BJ (cell line): Measurements from ENCODE around the gene DMBX1. TPM values are rescaled to one million over a fixed set of nuclear protein-coding genes. Genes with fewer than 3 reads are reported as not detected.

Experiments used
- CTCF ChIA-PET: fragments of 350-600 bp; formaldehyde crosslinking; extraction: SDS; loops from one replicate; lab custom pipeline; 2021; ENCODE audit warnings: antibody characterized with exemption, inconsistent platforms; lab: Yijun Ruan, JAX
- POLR2A ChIA-PET: fragments of 300-600 bp; sonication (Branson Sonifier 250); formaldehyde crosslinking; extraction: SDS; loops from one replicate; lab custom pipeline; 2021; ENCODE audit warnings: antibody characterized with exemption; lab: Charles Lee
- DNase-seq: peaks from one replicate; pipeline ENCODE4 v3.0.0-alpha.2; 2011; ENCODE audit warnings: low read depth
- H3K27me3 ChIP-seq: 2 replicates; pipeline ENCODE4 v1.6.0; 2011; ENCODE audit warnings: low read length; ENCODE audit not compliant: control insufficient read depth, insufficient read depth
- H3K36me3 ChIP-seq: 2 replicates; pipeline ENCODE4 v1.5.1; 2011; ENCODE audit warnings: low read length; ENCODE audit not compliant: control insufficient read depth, insufficient read depth
- H3K4me3 ChIP-seq: 2 replicates; pipeline ENCODE4 v1.5.1; 2011; ENCODE audit warnings: low read depth, mild to moderate bottlenecking, control low read depth, low read length
- CTCF ChIP-seq: IDR thresholded peaks from 2 replicates; pipeline ENCODE4 v1.5.1; 2011; ENCODE audit warnings: low read depth, mild to moderate bottlenecking, control low read depth, inconsistent platforms, low read length, moderate library complexity; ENCODE audit not compliant: insufficient read depth
- polyA plus RNA-seq: library from polyadenylated mRNA; depleted of rRNA; stranded (reverse); fragments of >200 nt; gene quantifications from 2 replicates; pipeline ENCODE4 v1.2.3, GENCODE V29; 2011

DMBX1 gene
- polyA plus RNA-seq, 1 experiment: not detected

- ChIA-PET CTCF (interaction anchor here (1.4 kb wide), 1 partner anchor 30 kb away, joined by 4 read pairs; no protein-coding TSS in a partner anchor), POLR2A (no interaction called here)
- no peak for DNase-seq
- no peak overlapping the region for H3K4me3 ChIP-seq
- H3K27me3 ChIP-seq: peaks cover 39% of the 10 kb centered on the region
- no peaks in the 10 kb centered on the region for H3K36me3 ChIP-seq
- no peak for TF ChIP-seq CTCF
Measured at GRCh38 chr1:46497020-46497419, 7.4 kb downstream of the DMBX1 start.

DNA sequence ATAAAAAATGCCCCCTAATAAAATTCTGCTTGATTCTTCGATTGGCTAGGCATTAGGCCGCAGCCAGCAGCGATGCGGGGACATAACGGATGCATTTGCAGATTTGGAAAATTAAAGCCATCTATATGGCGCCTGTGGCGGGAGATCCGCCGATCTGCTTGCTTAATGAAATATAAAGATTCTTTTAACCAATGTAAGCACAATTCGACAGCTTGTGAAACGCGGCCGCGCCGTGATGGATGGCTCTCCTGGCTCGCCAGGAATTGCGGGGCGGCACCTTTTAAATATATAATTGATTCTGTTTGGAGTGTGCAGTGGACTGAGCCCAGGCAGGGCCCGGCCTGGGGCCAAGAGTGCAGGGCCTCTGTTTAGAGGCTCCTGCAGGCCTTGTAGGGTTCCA, 8.0 kb downstream of the DMBX1 start:
- Histone ChIP-seq H3K4me3 (no peak overlapping the region), H3K36me3 (no peaks in the 10 kb centered on the region), H3K27me3 (peaks cover 32% of the 10 kb centered on the region)
- ChIA-PET CTCF (no interaction called here), POLR2A (no interaction called here)
- no peak for DNase-seq
- no peak for TF ChIP-seq CTCF

- Histone ChIP-seq H3K36me3 (no peaks in the 10 kb centered on the region), H3K27me3 (peaks cover 14% of the 10 kb centered on the region), H3K4me3 (no peak overlapping the region)
- ChIA-PET POLR2A (no interaction called here), CTCF (interaction anchor here (1.1 to 2.0 kb wide), 3 partner anchors 24 to 59 kb away, joined by 3 to 5 read pairs (median 4); no protein-coding TSS in a partner anchor)
- TF ChIP-seq CTCF: no peak
- no peak for DNase-seq
Measured at GRCh38 chr1:46501528-46501927, 11.9 kb downstream of the DMBX1 start.

DNA sequence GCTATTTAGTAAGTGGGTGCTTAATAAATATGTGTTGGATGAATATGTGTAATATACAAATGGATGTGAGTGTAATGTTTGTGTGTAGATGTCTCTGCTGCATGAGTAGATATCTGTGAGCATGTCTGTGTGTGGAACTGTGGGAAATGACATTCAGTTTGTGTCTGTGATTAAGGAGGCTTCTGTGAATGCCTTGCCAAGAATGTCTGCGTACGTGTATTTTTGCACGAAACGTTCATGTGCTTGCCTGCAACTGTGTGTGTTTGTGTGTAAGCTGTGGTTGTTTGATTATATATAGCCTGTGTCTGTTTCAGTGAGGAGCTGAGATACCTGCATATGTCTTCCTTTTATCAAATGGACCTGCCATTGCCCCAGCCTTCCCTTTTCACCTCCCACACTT, 13.8 kb downstream of the DMBX1 start:
- Histone ChIP-seq H3K27me3 (peaks cover 10% of the 10 kb centered on the region), H3K4me3 (no peak overlapping the region), H3K36me3 (no peaks in the 10 kb centered on the region)
- POLR2A ChIA-PET: no interaction called here
- no peak for DNase-seq
- no peak for TF ChIP-seq CTCF
- CTCF ChIA-PET: interaction anchor here (1.9 kb wide), 1 partner anchor 24 kb away, joined by 3 read pairs; no protein-coding TSS in a partner anchor

- no peaks in the 10 kb centered on the region for H3K36me3 ChIP-seq
- peaks cover 9% of the 10 kb centered on the region for H3K27me3 ChIP-seq
- H3K4me3 ChIP-seq: no peak overlapping the region
- DNase-seq: no peak
- ChIA-PET POLR2A (no interaction called here), CTCF (interaction anchor here (1.2 to 1.3 kb wide), 3 partner anchors 30 to 97 kb away, joined by 4 to 8 read pairs (median 4); no protein-coding TSS in a partner anchor)
- TF ChIP-seq CTCF: no peak
Measured at GRCh38 chr1:46506470-46507219, 17.0 kb downstream of the DMBX1 start.
